Measurements from ENCODE around the gene NSMF.

The NSMF gene

DNA sequence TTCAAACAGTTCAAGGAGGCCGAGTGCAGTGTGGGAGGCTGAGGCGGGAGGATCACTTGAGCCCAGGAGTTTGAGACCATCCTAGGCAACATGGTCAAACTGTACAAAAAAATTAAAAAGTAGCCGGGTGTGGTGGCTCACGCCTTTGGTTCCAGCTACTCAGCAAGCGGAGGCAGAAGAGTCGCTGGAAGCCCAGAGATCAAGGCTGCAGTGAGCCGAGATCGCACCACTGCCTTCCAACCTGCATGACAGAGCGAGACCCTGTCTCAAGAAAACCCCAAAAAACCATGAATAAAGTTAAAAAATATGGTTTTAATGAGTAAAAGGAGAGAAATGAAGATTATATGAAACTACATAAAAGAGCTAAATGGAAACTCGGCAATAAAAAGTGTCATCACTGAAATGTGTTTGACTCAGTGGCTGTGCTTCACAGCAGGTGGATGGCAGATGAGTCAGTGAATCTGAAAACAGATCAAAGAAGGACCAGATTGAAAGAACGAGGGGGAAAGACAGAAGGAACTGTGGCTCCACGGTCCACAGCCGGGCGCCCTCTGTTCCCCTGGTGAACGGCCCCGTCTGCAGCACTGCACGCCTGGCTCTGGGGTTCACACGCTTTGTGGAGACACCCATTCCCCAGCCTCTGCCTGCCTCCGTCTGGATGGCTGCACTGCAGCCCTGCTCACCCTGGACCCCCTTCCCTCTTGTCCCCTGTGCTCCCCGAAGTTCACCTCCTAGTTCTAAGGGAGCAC is 61.3 kb downstream of the NSMF start:
- DNase-seq, result no peak
- TF ChIP-seq POLR2A (IDR thresholded peaks at IDR 0.05; ENCODE audit: low read length) (no peak), GATA1 (IDR thresholded peaks at IDR 0.05; ENCODE audit: low read depth, low read length) (no peak)

Measured in erythroblast (primary cell).